ENCODE measurements around the gene TRAPPC6A.
"Not testable (repeated sequence)": the region's sequence is repeated elsewhere in the genome, so short reads cannot be mapped to it uniquely, and the experiment has no call there.

Gene TRAPPC6A

GRCh38 chr19:45125360-45125759 lies 52.7 kb downstream of the TRAPPC6A start:
- no peak for DNase-seq

DNA sequence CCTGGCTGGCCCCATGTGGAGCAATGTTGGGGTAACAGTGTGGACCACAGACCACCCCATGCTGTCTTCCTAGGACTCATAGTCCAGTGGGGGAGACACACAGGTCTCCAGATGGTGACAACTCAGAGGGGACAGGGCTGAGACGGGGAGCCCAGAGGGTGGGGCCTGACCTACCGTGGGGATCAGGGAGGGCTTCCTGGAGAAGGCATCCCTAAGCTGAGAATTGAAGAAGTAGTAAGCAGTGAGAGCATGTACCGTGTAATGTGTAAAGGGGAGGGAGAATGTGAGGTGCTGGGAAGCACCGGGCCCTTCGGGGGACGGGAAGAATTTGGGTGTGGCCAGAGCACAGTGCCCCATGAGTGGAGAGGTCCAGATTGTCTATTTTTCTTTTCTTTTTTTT lies 54.0 kb downstream of the TRAPPC6A start:
- no peak for DNase-seq

DNA sequence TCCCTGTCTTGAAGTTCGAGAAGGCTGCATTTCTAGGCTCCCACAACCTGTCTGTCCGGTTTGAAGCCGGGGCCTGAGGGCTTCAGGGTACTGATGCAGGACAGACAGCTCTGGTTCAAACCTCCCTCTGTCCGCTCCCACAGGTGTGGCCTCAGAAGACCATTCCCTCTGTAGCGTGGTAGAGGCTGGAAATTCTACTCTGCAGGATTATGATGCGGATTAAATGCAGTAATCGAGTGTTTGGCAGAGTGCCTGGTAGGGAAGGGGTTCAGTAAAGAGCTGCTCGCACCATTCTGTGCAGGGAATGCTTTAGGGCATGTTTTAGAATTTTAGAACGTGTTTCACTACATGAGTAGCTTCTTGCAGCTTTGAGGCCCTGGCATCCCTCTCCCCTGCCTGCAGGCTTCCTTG lies 54.6 kb downstream of the TRAPPC6A start:
- no peak for DNase-seq

DNA sequence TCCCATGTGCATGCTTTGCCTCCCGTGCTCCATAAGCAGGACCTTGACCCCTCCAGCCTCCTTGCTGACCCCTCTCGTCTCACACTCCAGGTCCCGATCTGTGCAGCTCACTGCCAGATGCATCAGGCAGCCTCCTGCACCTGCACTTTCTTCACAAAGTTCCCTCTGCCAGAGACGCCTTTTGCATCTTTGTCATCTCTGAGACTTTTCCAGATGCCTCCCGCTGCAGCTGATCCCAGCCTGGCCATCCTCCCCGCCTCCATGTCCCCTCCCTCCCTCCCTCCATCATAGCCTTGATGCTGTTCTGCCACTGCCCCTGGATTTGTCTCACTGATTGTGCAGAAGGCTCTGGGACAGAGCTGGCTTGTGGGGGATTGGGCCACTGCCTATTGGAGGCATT lies 55.2 kb downstream of the TRAPPC6A start:
- DNase-seq = no peak

DNA sequence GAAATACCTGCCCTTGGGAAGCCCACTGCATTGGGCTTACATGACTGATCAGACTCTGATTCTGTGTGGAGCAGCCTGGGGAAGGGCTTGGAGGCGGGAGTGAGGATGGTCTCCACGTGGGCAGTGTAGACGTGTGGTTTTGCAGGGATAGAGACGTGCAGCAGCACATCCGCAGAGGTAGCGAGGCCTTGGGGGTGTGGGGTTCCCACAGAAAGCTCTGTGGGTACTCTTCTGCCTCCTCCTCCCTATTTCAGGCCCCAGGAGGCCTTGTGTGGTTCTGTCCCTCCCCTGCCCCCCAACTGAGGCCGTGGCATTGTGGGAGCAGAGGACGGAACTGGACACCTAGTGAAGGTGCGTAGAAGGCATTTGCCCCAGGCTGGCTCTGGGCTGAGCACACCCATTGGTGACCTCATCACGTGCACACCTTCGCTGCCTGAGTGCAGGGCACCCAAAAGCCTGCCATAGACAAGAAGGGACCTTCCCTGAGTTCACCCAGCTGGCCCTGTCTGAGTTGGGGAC lies 56.2 kb downstream of the TRAPPC6A start:
- DNase-seq = no peak

DNA sequence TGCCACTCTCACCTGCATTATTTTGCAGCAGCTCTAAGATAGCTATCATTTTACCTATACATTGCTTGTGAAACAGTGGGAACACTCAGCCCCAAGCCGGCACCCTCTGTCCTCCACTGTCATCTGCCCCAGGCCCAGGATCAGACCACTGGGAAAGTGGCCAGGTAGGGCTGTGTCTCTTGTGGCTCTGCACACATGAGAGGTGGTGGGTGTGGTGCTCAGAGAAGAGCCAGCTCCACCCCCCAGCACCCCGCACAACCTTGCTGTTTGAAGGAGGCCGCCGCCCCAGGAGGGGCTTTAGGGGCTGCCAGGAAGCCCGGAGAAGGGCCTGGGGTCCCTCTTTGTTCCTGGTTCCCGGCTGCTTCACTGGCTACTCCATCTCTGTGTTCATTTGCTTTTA lies 58.5 kb downstream of the TRAPPC6A start:
- DNase-seq = no peak

GRCh38 chr19:45118591-45119355 lies 59.3 kb downstream of the TRAPPC6A start:
- not testable (repeated sequence) for DNase-seq

DNA sequence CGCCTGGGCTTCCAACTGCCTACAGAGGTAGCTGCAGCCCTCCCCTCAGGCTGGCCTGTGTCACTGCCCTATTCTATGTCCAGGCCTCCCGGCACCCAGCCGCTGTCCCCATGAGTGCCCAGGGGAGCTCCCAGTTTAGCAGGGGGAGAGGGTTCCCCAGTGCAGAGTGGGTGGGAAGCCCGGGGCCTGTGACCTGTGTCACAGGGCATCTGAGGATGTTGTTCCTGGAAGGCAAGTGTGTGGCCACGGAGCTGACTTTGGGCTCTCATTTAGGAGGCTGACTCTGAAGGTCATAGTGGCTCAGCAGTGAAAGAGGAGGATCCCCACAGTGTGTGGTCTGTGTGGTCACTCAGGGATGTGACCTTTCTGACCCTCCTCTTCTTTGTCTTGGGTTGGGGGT lies 59.9 kb downstream of the TRAPPC6A start:
- no peak for DNase-seq

GRCh38 chr19:45117671-45118070 lies 60.4 kb downstream of the TRAPPC6A start:
- no peak for DNase-seq

DNA sequence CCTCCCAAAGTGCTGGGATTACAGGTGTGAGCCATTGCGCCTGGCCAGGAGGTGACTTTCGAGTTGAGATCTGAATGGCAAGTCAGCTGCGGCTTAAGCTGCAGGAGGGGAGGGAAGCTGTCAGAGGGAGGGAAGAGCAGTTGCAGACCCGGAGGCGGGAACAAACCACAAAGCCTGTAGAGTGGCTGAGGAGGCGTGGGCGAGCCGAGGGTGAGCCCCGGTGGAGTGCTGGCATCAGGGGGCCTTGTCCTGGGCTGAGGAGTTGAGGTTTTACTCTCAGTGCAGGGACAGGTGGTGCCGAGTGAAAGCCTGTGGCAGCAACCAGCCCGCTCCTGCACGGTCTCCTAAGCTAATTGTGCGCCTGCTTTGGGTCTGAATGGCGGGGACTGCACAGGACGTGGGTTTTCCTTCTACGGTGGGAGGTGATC lies 60.9 kb downstream of the TRAPPC6A start:
- DNase-seq = no peak

GRCh38 chr19:45115809-45116615 lies 62.0 kb downstream of the TRAPPC6A start:
- DNase-seq = no peak

GRCh38 chr19:45114116-45114515 lies 63.9 kb downstream of the TRAPPC6A start:
- no peak for DNase-seq

DNA sequence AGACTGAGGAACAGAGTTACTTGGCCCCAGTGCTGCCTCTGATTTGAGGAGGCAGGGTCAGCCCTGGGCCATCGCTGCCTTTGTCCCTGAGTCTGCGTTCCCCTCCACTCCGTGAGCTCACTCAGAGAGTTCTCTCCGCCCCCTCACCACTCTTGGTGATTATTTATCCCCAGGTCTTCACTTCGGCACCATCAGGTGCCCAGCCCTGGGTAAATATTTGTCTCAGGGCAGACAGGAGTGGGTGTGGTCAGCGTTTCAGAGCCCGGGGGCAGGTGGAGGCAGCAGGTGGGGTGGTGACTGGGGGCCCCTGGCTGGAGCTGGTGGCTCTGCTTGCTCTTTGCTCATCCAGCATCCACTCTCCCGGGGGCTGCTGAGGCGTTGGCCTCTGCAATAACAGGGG lies 64.4 kb downstream of the TRAPPC6A start:
- no peak for DNase-seq
